Keratinocyte (primary cell): ENCODE data around the gene DIS3L2. TPM values are rescaled to one million over a fixed set of nuclear protein-coding genes. Genes with fewer than 3 reads are reported as not detected.

Experiments
- DNase-seq: peaks from one replicate; pipeline ENCODE4 v3.0.0-alpha.2; 2011; ENCODE audit warnings: low read depth, missing footprints, low spot score
- FAIRE-seq: peaks from 2 replicates; lab custom pipeline; 2011; peaks lifted over from hg19 to GRCh38; lab: Jason Lieb, UNC
- H2AFZ ChIP-seq: 2 replicates; pipeline ENCODE4 v1.6.0; 2012; ENCODE audit warnings: low read length, control low read depth, inconsistent platforms; ENCODE audit not compliant: control insufficient read depth
- H3K27ac ChIP-seq: 2 replicates; pipeline ENCODE4 v1.5.1; 2011; ENCODE audit warnings: low read length; ENCODE audit not compliant: control insufficient read depth, insufficient read depth
- H3K27me3 ChIP-seq: 3 replicates; pipeline ENCODE4 v1.6.0; 2011; ENCODE audit warnings: low read length; ENCODE audit not compliant: control insufficient read depth, insufficient read depth; ENCODE audit errors: extremely low read depth
- H3K36me3 ChIP-seq, 2 experiments: 2 replicates in 1 of 2; 3 replicates in 1 of 2; pipeline ENCODE4 v1.5.1; 2011; ENCODE audit warnings: low read length in 2 of 2, mild to moderate bottlenecking in 1 of 2; ENCODE audit not compliant: control insufficient read depth in 2 of 2, insufficient read depth in 2 of 2; ENCODE audit errors: extremely low read depth in 1 of 2
- H3K4me1 ChIP-seq: 3 replicates; pipeline ENCODE4 v1.5.1; 2011; ENCODE audit warnings: low read length; ENCODE audit not compliant: control insufficient read depth, insufficient read depth; ENCODE audit errors: extremely low read depth
- H3K4me2 ChIP-seq: 3 replicates; pipeline ENCODE4 v1.6.0; 2011; ENCODE audit warnings: low read depth, low read length; ENCODE audit not compliant: control insufficient read depth, insufficient read depth; ENCODE audit errors: extremely low read depth
- H3K4me3 ChIP-seq, 3 experiments: fragments of 200-600 bp in 1 of 3; sonication (generic) in 1 of 3; 2 replicates in 2 of 3; 3 replicates in 1 of 3; pipeline ENCODE4 v1.5.1; 2011 to 2016; ENCODE audit warnings: low read length in 3 of 3, mild to moderate bottlenecking in 3 of 3, control low read depth in 2 of 3, inconsistent platforms in 1 of 3, low read depth in 1 of 3, mixed read lengths in 1 of 3, mixed run types in 1 of 3, moderate library complexity in 1 of 3; ENCODE audit not compliant: control insufficient read depth in 2 of 3, insufficient read depth in 2 of 3; ENCODE audit errors: extremely low read depth in 1 of 3
- H3K79me2 ChIP-seq: 2 replicates; pipeline ENCODE4 v1.6.0; 2012; ENCODE audit warnings: low read length; ENCODE audit not compliant: control insufficient read depth, insufficient read depth
- H3K9ac ChIP-seq: 3 replicates; pipeline ENCODE4 v1.6.0; 2011; ENCODE audit warnings: low read length; ENCODE audit not compliant: control insufficient read depth, insufficient read depth; ENCODE audit errors: extremely low read depth
- H3K9me1 ChIP-seq: 3 replicates; pipeline ENCODE4 v1.6.0; 2011; ENCODE audit warnings: low read length; ENCODE audit not compliant: control insufficient read depth, insufficient read depth; ENCODE audit errors: extremely low read depth
- H3K9me3 ChIP-seq: 2 replicates; pipeline ENCODE4 v1.5.1; 2012; ENCODE audit warnings: low read depth, low read length; ENCODE audit not compliant: control insufficient read depth
- H4K20me1 ChIP-seq: 3 replicates; pipeline ENCODE4 v1.6.0; 2011; ENCODE audit warnings: low read length; ENCODE audit not compliant: control insufficient read depth, insufficient read depth; ENCODE audit errors: extremely low read depth
- EZH2 ChIP-seq: IDR thresholded peaks from one replicate; pipeline ENCODE4 v1.6.1; 2012; ENCODE audit warnings: inconsistent platforms, mild to moderate bottlenecking, low read length, moderate library complexity
- dilution Hi-C: fragments of 300-500 bp; cut with MboI; formaldehyde crosslinking; loops from one replicate; pipeline ENCODE4 v1.7.0; 2020; ENCODE audit warnings: low sequenced_read_pairs; ENCODE audit not compliant: extremely low pct_ligation_motif_present
- polyA plus RNA-seq, 5 experiments: library from polyadenylated mRNA; depleted of rRNA in 3 of 5; stranded (reverse) in 3 of 5; stranded (forward) in 1 of 5; unstranded in 1 of 5; fragments of >200 nt; gene quantifications; 1 replicate in 1 of 5; 2 replicates in 3 of 5; 3 replicates in 1 of 5; pipeline versions ENCODE4 v1.2.1 to v1.2.3, GENCODE V29; 2011 to 2012; ENCODE audit warnings: missing spikeins in 2 of 5, low read depth in 1 of 5, low replicate concordance in 1 of 5
- TF ChIP-seq, protein P1 (sequence below), 3 experiments: IDR thresholded peaks in 1 of 3; conservative IDR thresholded peaks in 1 of 3; optimal IDR thresholded peaks in 1 of 3; 2 replicates in 2 of 3; 3 replicates in 1 of 3; pipeline versions ENCODE3 to v1.5.1; 2011; ENCODE audit warnings: low read length in 3 of 3, mild to moderate bottlenecking in 3 of 3, moderate library complexity in 2 of 3, control low read depth in 1 of 3, inconsistent platforms in 1 of 3; ENCODE audit not compliant: insufficient read depth in 2 of 3; ENCODE audit errors: extremely low read depth in 1 of 3

Gene DIS3L2
- polyA plus RNA-seq, 1 donor (not counting 4 experiments of a cell fraction or from before 2014, with no cell fraction given) = 8.6 TPM

DNA sequence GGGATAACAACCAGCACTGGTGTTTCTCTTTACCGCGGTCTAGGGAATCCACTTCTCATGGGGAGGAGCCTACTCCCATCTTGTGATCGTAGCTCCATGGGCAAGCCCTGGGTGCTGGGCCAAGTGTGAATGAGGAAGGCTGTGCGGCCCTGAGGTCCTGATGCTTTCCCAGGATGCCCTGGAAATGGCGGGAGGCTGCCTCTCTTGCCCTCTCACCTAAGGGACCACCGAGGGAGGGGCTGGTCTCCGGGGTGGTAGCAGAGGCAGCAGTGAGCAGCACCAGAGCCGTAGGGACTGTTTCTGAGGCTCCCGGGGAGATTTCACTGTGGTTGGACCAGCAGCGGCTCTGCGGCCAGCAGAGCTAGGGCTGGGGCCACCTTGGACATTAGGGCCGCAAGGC, 19.8 kb upstream of the DIS3L2 start:
- no peaks in the 10 kb centered on the region for H3K9me1 ChIP-seq
- dilution Hi-C loops = no loop called here
- no peak overlapping the region for H3K9ac ChIP-seq
- no peak for FAIRE-seq
- H3K9me3 ChIP-seq = no peaks in the 10 kb centered on the region
- peaks cover 6% of the 10 kb centered on the region for H3K27me3 ChIP-seq
- no peak for TF ChIP-seq EZH2
- TF ChIP-seq, protein P1, sequence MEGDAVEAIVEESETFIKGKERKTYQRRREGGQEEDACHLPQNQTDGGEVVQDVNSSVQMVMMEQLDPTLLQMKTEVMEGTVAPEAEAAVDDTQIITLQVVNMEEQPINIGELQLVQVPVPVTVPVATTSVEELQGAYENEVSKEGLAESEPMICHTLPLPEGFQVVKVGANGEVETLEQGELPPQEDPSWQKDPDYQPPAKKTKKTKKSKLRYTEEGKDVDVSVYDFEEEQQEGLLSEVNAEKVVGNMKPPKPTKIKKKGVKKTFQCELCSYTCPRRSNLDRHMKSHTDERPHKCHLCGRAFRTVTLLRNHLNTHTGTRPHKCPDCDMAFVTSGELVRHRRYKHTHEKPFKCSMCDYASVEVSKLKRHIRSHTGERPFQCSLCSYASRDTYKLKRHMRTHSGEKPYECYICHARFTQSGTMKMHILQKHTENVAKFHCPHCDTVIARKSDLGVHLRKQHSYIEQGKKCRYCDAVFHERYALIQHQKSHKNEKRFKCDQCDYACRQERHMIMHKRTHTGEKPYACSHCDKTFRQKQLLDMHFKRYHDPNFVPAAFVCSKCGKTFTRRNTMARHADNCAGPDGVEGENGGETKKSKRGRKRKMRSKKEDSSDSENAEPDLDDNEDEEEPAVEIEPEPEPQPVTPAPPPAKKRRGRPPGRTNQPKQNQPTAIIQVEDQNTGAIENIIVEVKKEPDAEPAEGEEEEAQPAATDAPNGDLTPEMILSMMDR (optimal IDR thresholded peaks at IDR 0.05 in 1 of 3, IDR thresholded peaks at IDR 0.05 in 1 of 3, conservative IDR thresholded peaks at IDR 0.05 in 1 of 3; ENCODE audit: extremely low read depth in 1 of 3, insufficient read depth in 2 of 3, low read length in 3 of 3) = no peak
- no peaks in the 10 kb centered on the region for H3K79me2 ChIP-seq
- H3K27ac ChIP-seq = no peak overlapping the region
- H2AFZ ChIP-seq = no peak overlapping the region
- H3K36me3 ChIP-seq = no peaks in the 10 kb centered on the region
- no peaks in the 10 kb centered on the region for H4K20me1 ChIP-seq
- H3K4me1 ChIP-seq = no peaks in the 10 kb centered on the region
- H3K4me3 ChIP-seq = no peak overlapping the region
- no peak for DNase-seq
- H3K4me2 ChIP-seq = no peak overlapping the region

DNA sequence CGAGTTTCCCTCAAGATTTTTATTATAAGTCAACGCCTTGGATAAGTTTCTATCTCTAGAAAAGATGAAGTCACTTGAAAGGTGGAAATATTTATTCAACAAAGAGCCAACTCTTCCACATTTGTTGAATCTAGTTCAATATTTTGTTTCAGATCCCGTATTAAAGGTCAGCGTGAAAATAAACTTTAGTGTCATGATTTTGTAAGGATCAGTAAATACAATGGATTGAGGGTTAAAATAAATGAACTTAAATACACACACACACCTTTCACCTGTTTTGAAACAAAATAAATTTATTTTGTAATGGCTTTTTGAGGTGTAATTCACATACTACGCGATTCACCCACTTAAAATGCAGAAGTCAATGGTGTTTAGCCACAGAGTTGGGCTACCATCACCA, 19.3 kb upstream of the DIS3L2 start:
- no peaks in the 10 kb centered on the region for H3K4me1 ChIP-seq
- no peaks in the 10 kb centered on the region for H3K79me2 ChIP-seq
- peaks cover 6% of the 10 kb centered on the region for H3K27me3 ChIP-seq
- no peak overlapping the region for H3K27ac ChIP-seq
- H4K20me1 ChIP-seq = no peaks in the 10 kb centered on the region
- no peak overlapping the region for H3K4me3 ChIP-seq
- FAIRE-seq = no peak
- no peak overlapping the region for H3K9ac ChIP-seq
- H2AFZ ChIP-seq = no peak overlapping the region
- DNase-seq = no peak
- no peaks in the 10 kb centered on the region for H3K36me3 ChIP-seq
- dilution Hi-C loops = no loop called here
- no peaks in the 10 kb centered on the region for H3K9me1 ChIP-seq
- no peak for TF ChIP-seq EZH2
- TF ChIP-seq, protein P1 (optimal IDR thresholded peaks at IDR 0.05 in 1 of 3, IDR thresholded peaks at IDR 0.05 in 1 of 3, conservative IDR thresholded peaks at IDR 0.05 in 1 of 3; ENCODE audit: extremely low read depth in 1 of 3, insufficient read depth in 2 of 3, low read length in 3 of 3) = no peak
- H3K4me2 ChIP-seq = no peak overlapping the region
- no peaks in the 10 kb centered on the region for H3K9me3 ChIP-seq
